A549 treated with ZK216348 at 1 μM for 4 hours (cell line): ENCODE data around the gene FMO1. TPM values are rescaled to one million over a fixed set of nuclear protein-coding genes. Genes with fewer than 3 reads are reported as not detected.

Experiments used
- total RNA-seq: library from RNA; stranded (reverse); fragments of 200-300 nt; extraction: Qiagen RNA extraction; gene quantifications from 5 replicates; pipeline ENCODE4 v1.2.3, GENCODE V29; 2022; ENCODE audit warnings: low read depth

FMO1 gene
- total RNA-seq, result not detected in 5 replicates

DNA sequence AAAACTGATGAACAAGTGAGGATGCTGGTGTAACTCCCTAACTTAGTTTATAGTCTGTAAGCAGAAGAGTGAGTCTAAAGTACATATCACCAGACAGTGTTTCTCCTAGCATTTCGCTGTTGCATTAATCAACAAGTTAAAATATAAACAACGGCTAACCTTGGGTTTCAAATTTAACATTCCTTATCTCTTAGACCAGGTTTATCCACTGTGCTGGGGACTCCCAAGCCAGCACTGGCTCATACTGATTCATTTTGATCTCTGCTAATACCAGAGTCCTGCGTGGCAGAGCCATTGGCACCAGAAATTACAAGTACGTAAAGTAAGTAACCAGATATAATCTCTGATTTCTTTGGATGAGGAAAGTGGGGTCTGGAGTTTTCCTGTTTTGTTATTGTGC lies at the start of gene FMO1:
Gene FMO1 (plus strand): TSS at position 193 of the 400 bp plus-strand sequence. CDS start 9,594 bp downstream, outside the sequence.

GRCh38 chr1:171313835-171314320 lies 65.6 kb downstream of the FMO1 start, which contains the start of gene FMO4:
Gene FMO4, plus strand, starts transcription at chr1:171314183. Its CDS starts 5,643 bp downstream, at chr1:171319826.

Other genes with a start within 250 kb of the FMO1 start
- gene FMO3, start 157.6 kb upstream of the FMO1 start, total RNA-seq, result not detected in 5 replicates
- gene FMO2, start 63.2 kb upstream of the FMO1 start, total RNA-seq, result not detected in 5 replicates
- 0.19 to 0.86 TPM (median 0.52 TPM) in 5 replicates for gene FMO4, start 65.7 kb downstream of the FMO1 start, total RNA-seq
- gene PRRC2C, start 237.0 kb downstream of the FMO1 start, total RNA-seq, result 58.2 to 91.6 TPM (median 79.8 TPM) in 5 replicates